Heart left ventricle (tissue), 16 donors: ENCODE data around the gene REM2. TPM values are rescaled to one million over a fixed set of nuclear protein-coding genes. Genes with fewer than 3 reads are reported as not detected.
A peak's percentile ranks its signal among the peaks of the same experiment; 100 is the strongest.
"Not testable (repeated sequence)": the region's sequence is repeated elsewhere in the genome, so short reads cannot be mapped to it uniquely, and the experiment has no call there.

Experiments
- ATAC-seq, 4 donors: fragments of 200-7000 bp; cut with Tn5 transposase; one replicate each; pipeline ENCODE4 v1.9.1; 2020 to 2022; ENCODE audit warnings: moderate library complexity in 4 of 4, mild to moderate bottlenecking in 3 of 4, moderate number of reproducible peaks in 1 of 4
- DNase-seq, 5 donors: peaks; one replicate each; pipeline ENCODE4 v3.0.0-alpha.2; 2020
- H3K27ac ChIP-seq, 12 donors: fragments of 200-600 bp; sonication (generic) in 4 of 12; one replicate each; pipeline versions ENCODE4 v1.5.0 to v1.8.0; 2016 to 2022; ENCODE audit warnings: mild to moderate bottlenecking in 2 of 12
- H3K27me3 ChIP-seq, 9 donors: fragments of 200-600 bp; sonication (generic) in 2 of 9; one replicate each; pipeline versions ENCODE4 v1.5.1 to v1.8.0; 2016 to 2022; ENCODE audit warnings: mild to moderate bottlenecking in 3 of 9
- H3K36me3 ChIP-seq, 9 donors: fragments of 200-600 bp; sonication (generic) in 2 of 9; one replicate each; pipeline versions ENCODE4 v1.5.0 to v1.8.0; 2018 to 2022; ENCODE audit warnings: mild to moderate bottlenecking in 2 of 9
- H3K4me1 ChIP-seq, 12 donors: fragments of 200-600 bp; sonication (generic) in 4 of 12; one replicate each; pipeline versions ENCODE4 v1.5.0 to v1.8.0; 2016 to 2022; ENCODE audit warnings: mild to moderate bottlenecking in 3 of 12
- H3K4me3 ChIP-seq, 12 donors: fragments of 200-600 bp; sonication (generic) in 4 of 12; one replicate each; pipeline versions ENCODE4 v1.5.0 to v1.8.0; 2017 to 2022; ENCODE audit warnings: mild to moderate bottlenecking in 9 of 12, moderate library complexity in 4 of 12
- H3K9me3 ChIP-seq, 12 donors: fragments of 200-600 bp; sonication (generic) in 4 of 12; one replicate each; pipeline versions ENCODE4 v1.5.0 to v1.8.0; 2016 to 2022; ENCODE audit warnings: mild to moderate bottlenecking in 1 of 12
- POLR2A ChIP-seq, 2 donors: fragments of 450-650 bp; IDR thresholded peaks; one replicate each; pipeline ENCODE4 v1.6.1; 2017; ENCODE audit warnings: antibody characterized with exemption in 2 of 2, mild to moderate bottlenecking in 2 of 2, moderate library complexity in 2 of 2
- WGBS, 4 donors: extraction: QIAGEN DNeasy Blood & Tissue Kit in 2 of 4; methylation state at CpG; one replicate each; pipeline versions ENCODE4 v1.1.5 to v1.1.7; 2013 to 2018; 5-methylcytosine and 5-hydroxymethylcytosine counted together
- intact Hi-C, 10 donors: fragments of 100-400 bp; cut with DNase I; formaldehyde crosslinking; loops; one replicate each; pipeline versions ENCODE4 v1.11.1 to v1.14.2; 2022
- polyA plus RNA-seq, 2 donors: library from polyadenylated mRNA; stranded (reverse); fragments of 200-250 nt; gene quantifications; one replicate each; pipeline ENCODE4 v1.2.3, GENCODE V29; 2013
- total RNA-seq, 9 donors: library from RNA; depleted of rRNA in 2 of 9; stranded (reverse); fragments of >200 nt in 2 of 9; fragmentation: NEBNext Ultra II Directional in 3 of 9; extraction: Animal tissue kit (Norgen Biotek cat#: 25700) in 3 of 9; gene quantifications; one replicate each; pipeline versions ENCODE4 v1.1.0 to v1.2.4, GENCODE V29; 2016 to 2023
- TF ChIP-seq, protein P1 (sequence below), 12 donors: fragments of 200-600 bp; sonication (generic) in 4 of 12; IDR thresholded peaks; one replicate each; pipeline versions ENCODE4 v1.5.0 to v1.8.0; 2018 to 2022; ENCODE audit warnings: antibody characterized with exemption in 12 of 12, mild to moderate bottlenecking in 5 of 12
- donor health status: ischemic (EF 13 %, LVEDD 7.1; RV severe dilation, severe dysfunction).
- donor health status: healthy with polysubstance abuse.
- donor health status: DM: no; HTN: yes; CAD: no.
- donor health status: DM: no; HTN: no; CAD: no.
- donor health status: ischemic (EF 25% LVEDD 6.9; RV normal size, moderate dysfunction).
- donor health status: ischemic (EF 25% LVEDD 5.7; RV mildly dilated, moderate dysfunction).
- donor health status: healthy.
- donor health status: DM: yes; HTN: yes; CAD: no.
- donor health status: ischemic (EF 35%, LVEDD 5.7; RV mildly dilated, moderate dysfunction).
- donor health status: nonischemic (EF 11% LVEDD 7.7; RV severe dilation, severe dysfunction).
- donor health status: DM: yes; HTN: yes; CAD: no.
- donor health status: PGD.
- donor health status: ischemic (EF 29% LVEDD 5.4; RV normal size, mild dysfunction).
- donor health status: nonischemic (EF 23%, LVEDD 6.1; RV moderate dilation, normal function).

The REM2 gene
- total and polyA plus RNA-seq, 11 donors: 0.06 to 0.21 TPM; not detected in 9

DNA sequence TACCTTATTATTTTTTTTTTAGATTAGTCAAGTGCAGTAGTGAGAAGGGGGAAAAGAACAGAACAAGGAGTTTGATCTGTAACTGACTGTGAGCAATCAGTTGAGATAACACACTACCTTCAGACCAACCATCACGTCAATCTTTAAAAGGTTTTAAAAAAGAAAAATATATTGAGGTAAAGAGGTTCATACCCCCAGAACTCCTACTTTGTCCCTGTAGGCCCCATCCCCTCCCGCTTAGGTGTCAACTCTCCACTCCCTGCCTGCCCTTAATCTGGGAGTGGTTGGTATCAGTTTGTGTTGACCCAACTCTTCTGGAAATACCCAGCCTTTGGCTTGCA is 30.5 kb upstream of the REM2 start:
- no peaks in the 10 kb centered on the region for H3K36me3 ChIP-seq
- H3K27me3 ChIP-seq: no peaks in the 10 kb centered on the region
- no peak overlapping the region for H3K4me3 ChIP-seq
- H3K9me3 ChIP-seq: peaks cover 0 to 6% (median 0%) of the 10 kb centered on the region in 12 donors
- DNase-seq (no peak), ATAC-seq (no peak)
- H3K27ac ChIP-seq: peak overlapping the region in 1 of 12 donors; percentile 68
- H3K4me1 ChIP-seq: peaks cover 3 to 56% (median 50%) of the 10 kb centered on the region in 12 donors
- WGBS, 4 donors: 80 to 92% (median 83%) methylated on average over 2 of the region's 2 CpGs
- intact Hi-C loops: loop anchor here (2.0 to 10.0 kb wide), 14 partner anchors 16 to 468 kb away; partner anchors contain the start of gene MMP14 (in 2 of the 10)
- TF ChIP-seq, protein P1, sequence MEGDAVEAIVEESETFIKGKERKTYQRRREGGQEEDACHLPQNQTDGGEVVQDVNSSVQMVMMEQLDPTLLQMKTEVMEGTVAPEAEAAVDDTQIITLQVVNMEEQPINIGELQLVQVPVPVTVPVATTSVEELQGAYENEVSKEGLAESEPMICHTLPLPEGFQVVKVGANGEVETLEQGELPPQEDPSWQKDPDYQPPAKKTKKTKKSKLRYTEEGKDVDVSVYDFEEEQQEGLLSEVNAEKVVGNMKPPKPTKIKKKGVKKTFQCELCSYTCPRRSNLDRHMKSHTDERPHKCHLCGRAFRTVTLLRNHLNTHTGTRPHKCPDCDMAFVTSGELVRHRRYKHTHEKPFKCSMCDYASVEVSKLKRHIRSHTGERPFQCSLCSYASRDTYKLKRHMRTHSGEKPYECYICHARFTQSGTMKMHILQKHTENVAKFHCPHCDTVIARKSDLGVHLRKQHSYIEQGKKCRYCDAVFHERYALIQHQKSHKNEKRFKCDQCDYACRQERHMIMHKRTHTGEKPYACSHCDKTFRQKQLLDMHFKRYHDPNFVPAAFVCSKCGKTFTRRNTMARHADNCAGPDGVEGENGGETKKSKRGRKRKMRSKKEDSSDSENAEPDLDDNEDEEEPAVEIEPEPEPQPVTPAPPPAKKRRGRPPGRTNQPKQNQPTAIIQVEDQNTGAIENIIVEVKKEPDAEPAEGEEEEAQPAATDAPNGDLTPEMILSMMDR (IDR thresholded peaks at IDR 0.05): no peak
- no peak for TF ChIP-seq POLR2A (IDR thresholded peaks at IDR 0.05)

DNA sequence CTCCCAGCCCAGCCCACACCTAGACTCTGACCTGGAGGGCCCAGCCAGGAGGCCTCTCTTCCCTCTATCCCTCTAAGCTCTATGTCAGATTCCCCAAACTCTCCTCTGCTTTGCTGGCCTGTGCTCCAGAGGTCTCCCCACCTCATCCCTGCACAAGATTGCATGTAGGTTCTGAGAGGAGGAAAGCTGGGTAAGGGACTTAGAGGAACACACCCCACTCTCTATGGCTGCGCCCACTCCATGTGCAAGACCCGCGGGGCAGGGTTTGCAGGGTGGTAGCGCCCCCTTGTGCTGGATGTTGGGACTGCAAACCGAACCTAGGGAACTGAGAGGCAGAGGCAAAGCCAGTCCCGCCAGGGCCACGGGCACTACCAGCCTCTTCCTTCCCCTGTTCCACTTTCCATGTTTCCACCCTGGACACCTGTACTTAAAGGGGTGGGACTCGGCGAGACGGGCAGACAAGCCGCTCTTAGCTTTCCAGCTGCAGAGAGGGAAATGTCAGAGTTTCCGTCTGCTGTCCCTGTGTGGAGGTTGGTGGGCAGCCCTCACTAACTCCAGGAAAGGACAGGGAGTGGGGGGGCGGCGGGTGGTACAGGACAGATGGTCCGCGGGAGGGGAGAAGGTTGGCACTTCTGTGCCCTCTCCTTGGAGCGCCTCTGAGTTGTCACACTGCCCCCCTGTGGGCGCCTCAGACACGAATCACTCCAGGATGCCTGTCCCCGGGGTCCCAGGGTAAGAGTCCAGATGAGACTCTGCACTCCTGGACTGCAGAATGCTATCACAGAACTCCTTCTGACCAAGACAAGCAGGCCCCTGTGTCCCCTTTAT is 29.9 kb upstream of the REM2 start:
- Histone ChIP-seq H3K4me3 (peak overlapping the region in 11 of 12 donors; percentile 13 to 69 (median 54)), H3K36me3 (no peaks in the 10 kb centered on the region), H3K4me1 (peaks cover 3 to 51% (median 44%) of the 10 kb centered on the region in 12 donors), H3K27ac (peak overlapping the region in 7 of 12 donors; percentile 27 to 68 (median 40)), H3K27me3 (no peaks in the 10 kb centered on the region), H3K9me3 (peaks cover 0 to 6% (median 0%) of the 10 kb centered on the region in 12 donors)
- intact Hi-C loops: loop anchor here (1.0 to 10.0 kb wide), 18 partner anchors 16 to 468 kb away; partner anchors contain the start of gene MMP14 (in 3 of the 10)
- ATAC-seq: peak; percentile 51 to 70 (median 66)
- peak; percentile 84 to 95 (median 87) for DNase-seq
- 1 to 3% (median 2%) methylated on average over 18 to 20 of the region's 20 CpGs for WGBS, 4 donors
- TF ChIP-seq, protein P1 (IDR thresholded peaks at IDR 0.05): peak; percentile 74 to 97 (median 90)
- no peak for TF ChIP-seq POLR2A (IDR thresholded peaks at IDR 0.05)

DNA sequence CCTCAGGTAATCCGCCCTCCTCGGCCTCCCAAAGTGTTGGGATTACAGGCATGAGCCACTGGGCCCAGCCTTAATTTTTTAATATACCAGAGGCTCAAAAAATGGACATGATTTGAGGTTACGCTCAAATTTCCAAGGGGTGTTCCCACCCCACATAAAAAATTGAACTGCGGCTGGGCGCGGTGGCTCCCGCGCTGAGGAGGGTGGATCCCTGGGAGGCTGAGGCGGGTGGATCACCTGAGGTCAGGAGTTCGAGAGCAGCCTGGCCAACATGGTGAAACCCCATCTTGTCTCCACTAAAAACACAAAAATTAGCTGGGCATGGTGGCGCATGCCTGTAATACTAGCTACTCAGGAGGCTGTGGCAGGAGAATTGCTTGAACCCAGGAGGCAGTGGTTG is 28.7 kb upstream of the REM2 start:
- H3K4me3 ChIP-seq, H3K27me3 ChIP-seq, DNase-seq, H3K27ac ChIP-seq, ATAC-seq, H3K9me3 ChIP-seq, H3K36me3 ChIP-seq: not testable (repeated sequence)
- H3K4me1 ChIP-seq: peaks cover 3 to 40% (median 33%) of the 10 kb centered on the region in 12 donors
- 94 to 97% (median 97%) methylated on average over 11 of the region's 11 CpGs for WGBS, 4 donors
- intact Hi-C loops: loop anchor here (5.0 to 10.0 kb wide), 11 partner anchors 79 to 469 kb away; no protein-coding TSS in a partner anchor

DNA sequence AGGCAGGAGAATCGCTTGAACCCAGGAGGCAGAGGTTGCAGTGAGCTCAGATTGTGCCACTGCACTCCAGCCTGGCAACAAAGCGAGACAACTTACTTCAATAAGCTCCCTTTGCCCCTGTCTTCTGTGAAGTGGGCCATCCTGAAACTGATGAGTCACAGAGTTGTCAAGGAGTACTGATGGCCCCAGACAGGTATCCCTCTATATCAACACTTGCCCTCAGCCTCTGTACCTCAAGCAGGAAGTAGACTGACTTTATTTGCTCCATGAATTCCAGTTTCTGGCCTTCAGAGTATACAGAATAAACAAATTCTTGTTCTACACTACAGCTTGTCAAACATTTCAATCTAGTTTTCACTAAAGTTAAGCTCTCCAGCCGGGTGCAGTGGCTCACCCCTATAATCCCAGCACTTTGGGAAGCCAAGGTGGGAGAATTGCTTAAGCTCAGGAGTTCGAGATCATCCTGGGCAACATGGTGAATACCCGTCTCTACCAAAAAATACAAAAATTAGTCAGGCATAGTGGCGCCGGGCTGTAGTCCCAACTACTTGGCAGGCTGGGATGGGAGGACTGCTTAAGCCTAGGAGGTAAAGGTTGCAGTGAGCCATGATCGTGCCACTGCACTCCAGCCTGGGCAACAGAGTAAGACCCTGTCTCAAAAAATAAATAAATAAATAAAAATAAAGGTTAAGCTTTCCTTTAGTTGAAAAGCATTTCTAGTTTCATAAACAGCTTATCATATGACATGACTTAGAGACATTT is 27.9 kb upstream of the REM2 start:
- H3K36me3 ChIP-seq: no peaks in the 10 kb centered on the region
- intact Hi-C loops: loop anchor here (5.0 to 10.0 kb wide), 11 partner anchors 80 to 470 kb away; no protein-coding TSS in a partner anchor
- peaks cover 3 to 32% (median 25%) of the 10 kb centered on the region in 12 donors for H3K4me1 ChIP-seq
- peaks cover 0 to 6% (median 0%) of the 10 kb centered on the region in 12 donors for H3K9me3 ChIP-seq
- no peak for ATAC-seq
- 93 to 94% (median 94%) methylated on average over 7 to 8 of the region's 8 CpGs for WGBS, 4 donors
- H3K4me3 ChIP-seq: no peak overlapping the region
- DNase-seq: no peak
- TF ChIP-seq, protein P1 (IDR thresholded peaks at IDR 0.05): no peak
- TF ChIP-seq POLR2A (IDR thresholded peaks at IDR 0.05): no peak
- H3K27me3 ChIP-seq: no peaks in the 10 kb centered on the region
- no peak overlapping the region for H3K27ac ChIP-seq
